ENCODE measurements around the gene HMGB4.

The HMGB4 gene

DNA sequence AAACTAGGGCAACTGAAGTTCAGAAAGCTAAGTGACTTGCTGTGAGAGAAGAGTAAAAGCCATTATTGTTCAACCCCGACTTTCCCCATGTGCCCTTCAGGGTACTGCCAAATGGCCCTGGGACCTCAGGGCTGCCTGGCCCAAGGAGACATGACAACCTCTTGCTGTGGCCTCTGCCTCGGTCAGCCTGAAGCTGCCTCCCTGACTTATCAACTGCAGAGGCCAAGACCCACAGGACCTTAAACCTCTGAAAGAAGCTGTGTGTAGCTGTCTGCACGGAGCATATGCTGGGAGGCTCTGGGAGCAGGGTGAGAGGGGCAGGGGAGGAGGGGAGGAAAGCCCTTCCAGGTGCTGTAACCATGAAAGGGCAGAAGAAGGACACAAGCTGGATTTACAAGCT is 35.9 kb downstream of the HMGB4 start:
- no peak for DNase-seq

DNA sequence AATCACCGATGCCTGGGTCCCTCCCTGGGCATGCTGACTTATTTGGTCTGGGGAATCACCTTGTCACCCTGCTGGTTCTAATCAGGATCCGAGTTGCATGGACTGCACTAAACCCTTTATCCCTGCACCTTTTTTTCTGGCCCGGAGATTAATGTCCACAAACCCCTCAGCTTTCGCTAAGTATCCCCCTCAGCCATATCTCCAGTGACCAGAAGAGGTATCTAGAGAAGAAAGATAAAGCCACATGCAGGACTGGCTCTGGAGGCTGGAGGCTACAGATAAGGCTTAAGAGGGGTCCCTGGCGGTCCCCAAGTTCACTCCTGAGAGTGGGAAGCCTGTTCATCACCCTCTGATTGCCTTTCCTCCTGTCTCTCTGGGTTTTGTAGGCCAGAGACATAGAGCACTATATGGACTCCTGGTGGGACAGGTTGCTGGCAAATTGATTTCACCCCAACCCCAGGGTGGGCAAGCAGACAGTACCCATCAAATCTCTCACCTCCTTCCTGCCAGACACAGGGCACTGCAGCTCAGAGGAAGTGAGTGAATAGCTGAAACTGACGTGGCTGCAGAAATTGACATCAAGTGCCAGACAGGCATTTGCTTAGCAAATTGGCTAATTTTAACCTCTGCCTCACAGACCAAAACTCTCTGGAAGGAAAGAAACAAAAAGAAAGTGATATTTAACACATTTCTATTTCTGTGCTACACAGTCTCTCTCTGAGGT is 38.8 kb downstream of the HMGB4 start:
- no peak for DNase-seq

DNA sequence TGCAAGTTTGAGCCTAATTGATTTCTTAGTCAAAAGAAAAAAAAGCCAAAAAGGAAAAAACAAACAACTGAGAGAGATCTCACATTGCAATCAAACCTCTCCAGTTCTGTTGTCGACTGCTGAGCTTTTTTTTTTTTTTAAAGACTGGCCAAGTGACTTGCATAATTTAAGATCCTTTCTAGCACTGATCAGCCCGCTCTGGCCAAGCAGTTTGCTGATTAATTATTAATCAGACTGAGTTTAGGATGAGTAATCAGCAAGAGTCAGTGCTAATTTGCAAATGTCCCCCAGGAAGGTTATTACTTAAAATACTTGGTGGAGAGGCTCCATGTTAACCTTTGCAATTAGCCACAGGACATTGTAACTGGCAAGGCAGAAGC is 39.3 kb downstream of the HMGB4 start:
- no peak for DNase-seq

DNA sequence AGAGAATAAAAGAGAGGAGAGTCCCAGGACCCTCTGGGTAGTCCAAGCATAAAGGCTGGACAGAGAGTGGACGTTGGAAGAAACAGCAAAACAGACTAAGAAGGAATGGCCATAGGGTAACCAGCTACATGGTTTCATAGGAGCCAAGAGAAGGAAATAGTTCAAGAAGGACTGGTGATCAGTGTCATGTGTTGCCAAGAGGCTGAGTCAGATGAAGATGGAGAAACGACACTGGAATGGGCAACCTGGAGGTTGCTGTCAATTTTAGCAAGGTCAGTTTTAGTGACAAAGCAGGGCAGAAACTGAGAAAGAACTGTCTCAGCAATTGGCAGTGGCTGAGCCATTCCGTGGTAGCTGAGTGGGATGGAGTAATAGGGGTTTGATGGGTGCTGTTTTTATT is 41.4 kb downstream of the HMGB4 start:
- DNase-seq, result no peak

DNA sequence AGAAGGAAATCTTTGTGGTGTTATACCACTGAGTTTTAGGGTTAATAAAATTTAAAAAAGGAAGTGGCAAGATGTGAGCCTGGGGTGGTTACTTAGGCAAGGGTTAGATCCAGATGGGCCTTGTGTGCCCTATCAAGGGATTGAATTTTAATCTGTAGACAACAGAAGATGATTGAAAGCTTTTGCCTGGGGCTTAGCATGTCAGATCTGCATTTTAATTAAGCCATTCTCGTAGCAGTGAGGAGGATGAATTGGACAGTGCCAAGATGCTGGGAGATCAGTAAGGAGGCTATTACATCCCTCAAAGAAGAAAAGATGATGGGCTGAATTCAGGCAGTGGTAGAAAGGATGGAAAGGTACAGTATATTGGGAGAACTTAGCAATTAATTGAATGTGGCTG is 42.3 kb downstream of the HMGB4 start:
- DNase-seq, result no peak

DNA sequence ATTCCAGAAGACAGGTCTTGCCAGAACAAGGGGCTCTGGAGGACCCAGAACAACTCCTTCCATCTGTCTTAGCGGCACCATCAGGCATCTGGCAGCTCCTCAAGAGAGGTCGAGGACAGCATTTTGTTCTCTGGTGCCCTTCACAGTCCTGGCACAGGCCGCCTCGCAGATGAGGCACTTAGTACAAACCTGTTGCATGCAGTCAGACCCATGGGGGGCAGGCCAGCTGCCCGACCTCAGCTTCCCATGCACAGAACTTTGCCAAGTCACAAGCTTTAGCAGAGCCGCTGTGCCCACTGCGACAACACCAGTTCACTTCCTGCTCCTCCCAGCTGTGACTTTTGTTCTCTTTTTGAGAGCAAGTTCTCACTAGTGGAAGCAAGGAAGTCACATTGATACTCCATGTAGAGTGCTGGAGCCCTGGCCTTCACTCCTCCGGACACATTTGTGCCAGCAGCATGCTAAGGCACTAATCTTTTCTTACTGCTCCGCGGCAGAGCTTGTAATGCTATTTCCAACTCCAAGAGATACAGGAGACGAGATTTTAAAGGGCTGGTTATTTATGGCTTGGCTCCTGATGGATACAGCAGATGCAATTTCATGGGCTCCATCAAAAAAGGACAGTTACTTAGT is 44.6 kb downstream of the HMGB4 start:
- DNase-seq, result no peak
